GM19043 (cell line): ENCODE data around the gene CCS.

Experiments used
- ATAC-seq: cut with Tn5 transposase; IDR thresholded peaks from one replicate; pipeline ENCODE4 v1.9.1; 2021; ENCODE audit warnings: low read depth; ENCODE audit not compliant: unreplicated experiment

The CCS gene

GRCh38 chr11:66652651-66653050 is 59.7 kb downstream of the CCS start:
- ATAC-seq: no peak

GRCh38 chr11:66653123-66653522 is 60.1 kb downstream of the CCS start:
- ATAC-seq: no peak
